Vagina (tissue), 2 donors: ENCODE data around the gene HHATL. TPM values are rescaled to one million over a fixed set of nuclear protein-coding genes. Genes with fewer than 3 reads are reported as not detected.

Experiments
- DNase-seq, 2 donors: peaks; one replicate each; pipeline ENCODE4 v3.0.0-alpha.2; 2017; ENCODE audit errors: extremely low spot score in 2 of 2
- H3K27ac ChIP-seq: fragments of 200-600 bp; sonication (generic); one replicate; pipeline ENCODE4 v1.5.1; 2019
- H3K27me3 ChIP-seq: fragments of 200-600 bp; sonication (generic); one replicate; pipeline ENCODE4 v1.5.1; 2019
- H3K36me3 ChIP-seq, 2 donors: fragments of 200-600 bp; sonication (generic); one replicate each; pipeline ENCODE4 v1.5.1; 2017 to 2019
- H3K4me1 ChIP-seq: fragments of 200-600 bp; sonication (generic); one replicate; pipeline ENCODE4 v1.5.1; 2019
- H3K4me3 ChIP-seq, 2 donors: fragments of 200-600 bp; sonication (generic); 1 replicate in 1 of 2; 2 replicates in 1 of 2; pipeline ENCODE4 v1.5.1; 2016 to 2019
- H3K9me3 ChIP-seq: fragments of 200-600 bp; sonication (generic); one replicate; pipeline ENCODE4 v1.5.1; 2019
- POLR2A ChIP-seq, 2 donors: fragments of 450-650 bp; IDR thresholded peaks; one replicate each; pipeline ENCODE4 v1.6.1; 2017; ENCODE audit warnings: antibody characterized with exemption in 2 of 2, mild to moderate bottlenecking in 2 of 2, moderate library complexity in 2 of 2
- POLR2AphosphoS5 ChIP-seq, 2 donors: sonication (generic); formaldehyde crosslinking; IDR thresholded peaks; one replicate each; pipeline ENCODE4 v1.9.0; 2017; ENCODE audit warnings: antibody characterized with exemption in 2 of 2, mild to moderate bottlenecking in 2 of 2, low read depth in 1 of 2; ENCODE audit not compliant: insufficient read depth in 1 of 2
- intact Hi-C: fragments of 100-400 bp; cut with DNase I; formaldehyde crosslinking; loops from one replicate; pipeline ENCODE4 v1.15.1; 2023
- total RNA-seq: library from RNA; depleted of rRNA; stranded (reverse); fragments of >200 nt; gene quantifications from one replicate; pipeline ENCODE4 v1.2.3, GENCODE V29; 2016
- TF ChIP-seq, protein P1 (sequence below), 3 experiments: fragments of 450-650 bp in 2 of 3; fragments of 200-600 bp in 1 of 3; sonication (generic) in 1 of 3; IDR thresholded peaks; one replicate each; pipeline ENCODE4 v1.5.1; 2017 to 2019; ENCODE audit warnings: antibody characterized with exemption in 3 of 3, mild to moderate bottlenecking in 2 of 3, moderate library complexity in 2 of 3

Gene HHATL
- total RNA-seq, 1 donor from 2014 or later = not detected

GRCh38 chr3:42712688-42713372 lies 10.2 kb upstream of the HHATL start:
- intact Hi-C loops = no loop called here
- Histone ChIP-seq H3K36me3 (no peaks in the 10 kb centered on the region), H3K27ac (no peak overlapping the region), H3K9me3 (no peaks in the 10 kb centered on the region), H3K27me3 (no peaks in the 10 kb centered on the region), H3K4me3 (no peak overlapping the region), H3K4me1 (no peaks in the 10 kb centered on the region)
- TF ChIP-seq POLR2A (IDR thresholded peaks at IDR 0.05) (no peak), POLR2AphosphoS5 (IDR thresholded peaks at IDR 0.05; ENCODE audit: insufficient read depth in 1 of 2, low read depth in 1 of 2) (no peak)
- TF ChIP-seq, protein P1, sequence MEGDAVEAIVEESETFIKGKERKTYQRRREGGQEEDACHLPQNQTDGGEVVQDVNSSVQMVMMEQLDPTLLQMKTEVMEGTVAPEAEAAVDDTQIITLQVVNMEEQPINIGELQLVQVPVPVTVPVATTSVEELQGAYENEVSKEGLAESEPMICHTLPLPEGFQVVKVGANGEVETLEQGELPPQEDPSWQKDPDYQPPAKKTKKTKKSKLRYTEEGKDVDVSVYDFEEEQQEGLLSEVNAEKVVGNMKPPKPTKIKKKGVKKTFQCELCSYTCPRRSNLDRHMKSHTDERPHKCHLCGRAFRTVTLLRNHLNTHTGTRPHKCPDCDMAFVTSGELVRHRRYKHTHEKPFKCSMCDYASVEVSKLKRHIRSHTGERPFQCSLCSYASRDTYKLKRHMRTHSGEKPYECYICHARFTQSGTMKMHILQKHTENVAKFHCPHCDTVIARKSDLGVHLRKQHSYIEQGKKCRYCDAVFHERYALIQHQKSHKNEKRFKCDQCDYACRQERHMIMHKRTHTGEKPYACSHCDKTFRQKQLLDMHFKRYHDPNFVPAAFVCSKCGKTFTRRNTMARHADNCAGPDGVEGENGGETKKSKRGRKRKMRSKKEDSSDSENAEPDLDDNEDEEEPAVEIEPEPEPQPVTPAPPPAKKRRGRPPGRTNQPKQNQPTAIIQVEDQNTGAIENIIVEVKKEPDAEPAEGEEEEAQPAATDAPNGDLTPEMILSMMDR (IDR thresholded peaks at IDR 0.05) = no peak
- peak in 1 of 2 donors; percentile 94 for DNase-seq

DNA sequence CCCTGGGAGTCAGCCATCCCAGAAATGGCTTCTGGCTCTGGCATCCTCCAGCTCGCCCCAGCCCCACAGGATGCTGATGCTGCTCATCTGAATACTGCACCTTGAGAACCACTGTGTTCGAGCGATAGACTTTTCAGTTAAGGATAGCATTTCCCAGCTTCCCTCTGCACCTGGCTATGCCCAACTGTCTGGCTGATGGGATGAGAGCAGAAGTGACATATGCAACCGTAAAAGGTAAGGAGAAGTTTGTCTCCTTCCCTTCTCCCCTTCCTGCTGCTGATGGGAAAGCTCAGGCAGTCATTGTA lies 9.7 kb upstream of the HHATL start:
- peak in 1 of 2 donors; percentile 58 for DNase-seq
- TF ChIP-seq, protein P1 (IDR thresholded peaks at IDR 0.05) = no peak
- TF ChIP-seq POLR2AphosphoS5 (IDR thresholded peaks at IDR 0.05; ENCODE audit: insufficient read depth in 1 of 2, low read depth in 1 of 2) (no peak), POLR2A (IDR thresholded peaks at IDR 0.05) (no peak)
- Histone ChIP-seq H3K36me3 (no peaks in the 10 kb centered on the region), H3K9me3 (no peaks in the 10 kb centered on the region), H3K27me3 (no peaks in the 10 kb centered on the region), H3K4me3 (no peak overlapping the region), H3K4me1 (no peaks in the 10 kb centered on the region), H3K27ac (no peak overlapping the region)
- intact Hi-C loops = no loop called here

GRCh38 chr3:42711491-42712343 lies 9.1 kb upstream of the HHATL start:
- intact Hi-C loops = no loop called here
- Histone ChIP-seq H3K4me3 (no peak overlapping the region), H3K27me3 (no peaks in the 10 kb centered on the region), H3K4me1 (no peaks in the 10 kb centered on the region), H3K36me3 (no peaks in the 10 kb centered on the region), H3K9me3 (no peaks in the 10 kb centered on the region), H3K27ac (no peak overlapping the region)
- TF ChIP-seq POLR2AphosphoS5 (IDR thresholded peaks at IDR 0.05; ENCODE audit: insufficient read depth in 1 of 2, low read depth in 1 of 2) (no peak), POLR2A (IDR thresholded peaks at IDR 0.05) (no peak)
- TF ChIP-seq, protein P1 (IDR thresholded peaks at IDR 0.05) = no peak
- peak in 1 of 2 donors; percentile 46 for DNase-seq

DNA sequence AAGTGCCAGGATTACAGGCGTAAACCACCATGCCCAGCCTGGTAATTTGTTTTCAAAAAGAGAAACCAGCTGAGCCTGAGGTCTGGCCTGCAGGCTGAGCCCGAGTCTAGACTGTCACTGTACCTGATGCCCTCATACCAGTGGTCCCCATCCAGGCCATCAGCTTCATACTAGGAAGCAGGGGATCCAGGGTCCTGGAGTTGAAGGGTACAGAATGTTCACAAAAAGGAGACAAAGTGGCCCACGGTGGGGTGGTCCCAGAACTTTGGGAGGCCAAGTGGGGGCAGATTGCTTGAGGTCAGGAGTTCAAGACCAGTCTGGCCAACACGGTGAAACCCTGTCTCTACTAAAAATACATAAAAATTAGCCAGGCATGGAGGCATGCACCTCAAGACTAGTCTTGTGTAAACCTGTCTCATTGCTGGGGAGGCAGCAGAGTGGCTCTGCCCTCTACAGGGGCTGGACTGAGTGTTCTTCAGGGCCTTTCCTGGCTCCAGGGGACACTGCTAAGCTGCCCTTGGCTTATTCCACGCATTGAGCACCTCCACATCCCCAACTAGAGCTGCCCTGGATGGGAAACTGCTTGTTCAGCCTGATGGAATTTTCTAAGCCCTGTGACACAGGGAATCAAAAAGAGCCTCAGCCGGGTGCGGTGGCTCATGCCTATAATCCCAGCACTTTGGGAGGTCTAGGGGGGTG lies 7.9 kb upstream of the HHATL start:
- intact Hi-C loops = no loop called here
- Histone ChIP-seq H3K27me3 (no peaks in the 10 kb centered on the region), H3K27ac (no peak overlapping the region), H3K4me3 (no peak overlapping the region), H3K4me1 (no peaks in the 10 kb centered on the region), H3K36me3 (no peaks in the 10 kb centered on the region), H3K9me3 (no peaks in the 10 kb centered on the region)
- no peak for TF ChIP-seq POLR2A (IDR thresholded peaks at IDR 0.05)
- TF ChIP-seq POLR2AphosphoS5 (IDR thresholded peaks at IDR 0.05; ENCODE audit: insufficient read depth in 1 of 2, low read depth in 1 of 2) = no peak
- TF ChIP-seq, protein P1 (IDR thresholded peaks at IDR 0.05) = no peak
- no peak for DNase-seq
